HG03460 (cell line): ENCODE data around the gene MIEF1.
"Not testable (repeated sequence)": the region's sequence is repeated elsewhere in the genome, so short reads cannot be mapped to it uniquely, and the experiment has no call there.

Experiments
- ATAC-seq: cut with Tn5 transposase; IDR thresholded peaks from one replicate; pipeline ENCODE4 v1.9.1; 2021; ENCODE audit not compliant: unreplicated experiment

Gene MIEF1

DNA sequence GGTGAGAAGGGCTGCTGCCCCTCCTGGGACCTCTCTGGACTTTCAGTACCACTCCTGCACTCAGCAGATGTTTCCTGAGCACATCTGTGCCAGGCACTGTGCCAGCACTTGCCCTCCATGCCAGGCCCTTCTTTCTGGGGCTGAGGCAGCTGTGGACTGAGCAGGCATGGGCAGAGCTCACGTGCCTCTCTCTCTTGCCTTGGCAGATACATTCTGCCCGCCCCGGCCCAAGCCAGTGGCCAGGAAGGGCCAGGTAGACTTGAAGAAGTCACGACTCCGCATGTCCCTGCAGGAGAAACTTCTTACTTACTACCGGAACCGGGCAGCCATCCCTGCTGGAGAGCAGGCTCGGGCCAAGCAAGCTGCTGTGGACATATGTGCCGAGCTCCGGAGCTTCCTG lies 9.9 kb downstream of the MIEF1 start:
- no peak for ATAC-seq

DNA sequence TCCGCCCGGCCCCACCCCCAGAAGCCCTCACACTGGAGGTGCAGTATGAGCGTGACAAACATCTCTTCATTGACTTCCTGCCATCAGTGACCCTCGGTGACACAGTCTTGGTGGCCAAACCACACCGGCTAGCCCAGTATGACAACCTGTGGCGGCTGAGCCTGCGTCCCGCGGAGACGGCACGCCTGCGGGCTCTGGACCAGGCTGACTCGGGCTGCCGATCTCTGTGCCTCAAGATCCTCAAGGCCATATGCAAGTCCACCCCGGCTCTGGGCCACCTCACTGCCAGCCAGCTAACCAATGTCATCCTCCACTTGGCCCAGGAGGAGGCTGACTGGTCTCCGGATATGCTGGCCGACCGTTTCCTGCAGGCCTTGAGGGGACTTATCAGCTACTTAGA lies 11.7 kb downstream of the MIEF1 start:
- ATAC-seq: no peak

GRCh38 chr22:39514373-39514973 lies 12.4 kb downstream of the MIEF1 start:
- no peak for ATAC-seq

- no peak for ATAC-seq
Measured at GRCh38 chr22:39515266-39516050, 13.4 kb downstream of the MIEF1 start.

DNA sequence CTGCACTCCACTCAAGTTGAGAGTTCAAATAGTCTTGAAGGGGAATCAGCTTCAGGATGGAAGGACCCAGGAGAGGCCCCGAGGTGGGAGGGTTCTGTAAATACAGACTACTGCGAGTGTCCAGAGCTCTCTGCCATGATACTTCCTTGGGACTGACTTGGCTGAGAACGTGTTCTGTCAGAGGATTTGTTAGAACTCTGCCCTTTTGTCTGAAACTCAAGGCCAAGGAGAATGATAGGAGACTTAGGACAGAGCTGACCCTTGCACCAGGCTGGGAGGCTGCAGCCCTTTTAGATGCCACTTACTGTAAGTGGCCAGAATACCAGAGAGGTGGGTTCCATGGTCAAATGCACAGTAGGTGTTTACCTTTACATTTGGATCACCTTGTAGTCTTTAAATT lies 15.4 kb downstream of the MIEF1 start:
- no peak for ATAC-seq

- no peak for ATAC-seq
Measured at GRCh38 chr22:39518144-39518786, 16.2 kb downstream of the MIEF1 start.

- no peak for ATAC-seq
Measured at GRCh38 chr22:39518996-39519680, 17.0 kb downstream of the MIEF1 start.

DNA sequence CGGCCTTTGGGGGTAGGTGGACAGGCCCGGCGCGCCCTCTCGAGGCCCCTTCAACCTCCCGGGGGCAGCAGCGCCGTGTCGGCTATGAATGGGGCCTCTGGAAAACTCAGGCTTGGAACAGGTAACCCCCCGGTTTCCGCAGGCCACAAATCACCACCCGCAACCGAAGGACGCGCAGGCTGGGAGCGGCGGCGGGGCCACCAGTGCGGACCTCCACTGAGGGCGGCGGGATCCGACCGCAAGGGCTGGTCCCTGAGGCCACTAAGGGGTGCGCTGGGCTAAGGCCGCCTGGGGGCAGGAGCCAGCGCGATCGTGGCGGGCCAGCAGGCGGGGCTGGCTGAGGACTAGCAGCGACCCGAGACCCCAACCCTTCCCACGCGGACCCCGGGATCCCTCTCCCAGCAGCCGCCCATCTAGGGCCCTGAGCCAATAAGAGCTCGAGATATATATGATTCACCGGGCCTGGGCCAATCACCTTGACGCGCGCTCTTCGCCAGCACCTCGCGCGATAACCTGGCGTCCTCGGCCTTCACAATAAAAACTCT lies 17.7 kb downstream of the MIEF1 start:
- ATAC-seq: peak; percentile 74

- peak; percentile 43 for ATAC-seq
Measured at GRCh38 chr22:39520226-39521105, 18.4 kb downstream of the MIEF1 start, which contains the start of gene ATF4. Gene ATF4 (plus strand): TSS chr22:39520562. CDS start chr22:39521446, 884 bp downstream.

DNA sequence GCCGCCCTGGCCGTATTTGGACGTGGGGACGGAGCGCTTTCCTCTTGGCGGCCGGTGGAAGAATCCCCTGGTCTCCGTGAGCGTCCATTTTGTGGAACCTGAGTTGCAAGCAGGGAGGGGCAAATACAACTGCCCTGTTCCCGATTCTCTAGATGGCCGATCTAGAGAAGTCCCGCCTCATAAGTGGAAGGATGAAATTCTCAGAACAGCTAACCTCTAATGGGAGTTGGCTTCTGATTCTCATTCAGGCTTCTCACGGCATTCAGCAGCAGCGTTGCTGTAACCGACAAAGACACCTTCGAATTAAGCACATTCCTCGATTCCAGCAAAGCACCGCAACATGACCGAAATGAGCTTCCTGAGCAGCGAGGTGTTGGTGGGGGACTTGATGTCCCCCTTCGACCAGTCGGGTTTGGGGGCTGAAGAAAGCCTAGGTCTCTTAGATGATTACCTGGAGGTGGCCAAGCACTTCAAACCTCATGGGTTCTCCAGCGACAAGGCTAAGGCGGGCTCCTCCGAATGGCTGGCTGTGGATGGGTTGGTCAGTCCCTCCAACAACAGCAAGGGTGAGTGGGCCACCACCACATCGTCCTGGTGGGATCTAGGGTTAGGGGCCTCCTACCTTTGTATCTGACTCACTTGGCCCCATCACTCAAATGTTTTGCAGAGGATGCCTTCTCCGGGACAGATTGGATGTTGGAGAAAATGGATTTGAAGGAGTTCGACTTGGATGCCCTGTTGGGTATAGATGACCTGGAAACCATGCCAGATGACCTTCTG lies 19.2 kb downstream of the MIEF1 start:
- peak; percentile 14 for ATAC-seq

DNA sequence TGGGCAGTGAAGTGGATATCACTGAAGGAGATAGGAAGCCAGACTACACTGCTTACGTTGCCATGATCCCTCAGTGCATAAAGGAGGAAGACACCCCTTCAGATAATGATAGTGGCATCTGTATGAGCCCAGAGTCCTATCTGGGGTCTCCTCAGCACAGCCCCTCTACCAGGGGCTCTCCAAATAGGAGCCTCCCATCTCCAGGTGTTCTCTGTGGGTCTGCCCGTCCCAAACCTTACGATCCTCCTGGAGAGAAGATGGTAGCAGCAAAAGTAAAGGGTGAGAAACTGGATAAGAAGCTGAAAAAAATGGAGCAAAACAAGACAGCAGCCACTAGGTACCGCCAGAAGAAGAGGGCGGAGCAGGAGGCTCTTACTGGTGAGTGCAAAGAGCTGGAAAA lies 20.0 kb downstream of the MIEF1 start:
- not testable (repeated sequence) for ATAC-seq

DNA sequence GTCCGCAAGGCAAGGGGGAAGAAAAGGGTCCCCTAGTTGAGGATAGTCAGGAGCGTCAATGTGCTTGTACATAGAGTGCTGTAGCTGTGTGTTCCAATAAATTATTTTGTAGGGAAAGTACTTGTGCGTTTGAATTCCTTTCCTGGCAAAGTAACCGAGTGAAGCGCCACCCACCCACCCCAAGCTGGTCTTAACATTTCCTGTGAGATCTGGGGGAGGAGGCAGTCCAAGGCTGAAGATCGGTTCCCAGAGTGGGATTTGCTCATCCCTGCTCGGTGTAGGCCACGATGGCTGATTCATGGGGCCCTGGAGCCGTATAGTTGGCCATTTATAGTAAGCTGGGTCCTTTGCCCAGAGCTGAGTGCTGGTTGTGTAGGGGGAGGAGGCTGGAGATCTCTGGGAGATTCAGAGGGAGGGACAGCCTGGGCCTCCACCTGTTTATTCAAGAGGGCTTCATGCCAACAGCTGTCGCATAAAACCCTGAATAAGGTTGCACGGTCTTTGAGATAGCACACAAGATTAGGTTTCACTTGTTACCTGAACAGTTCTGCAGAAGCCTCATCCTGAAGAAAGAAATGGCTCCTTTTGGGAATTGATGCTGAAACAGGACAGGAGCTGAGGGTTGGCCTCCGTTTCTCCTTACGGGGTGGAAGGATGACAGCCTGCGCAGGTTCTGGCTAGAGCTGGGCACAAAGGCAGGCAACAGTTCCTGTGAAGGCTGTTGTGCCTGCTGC lies 20.6 kb downstream of the MIEF1 start:
- no peak for ATAC-seq

GRCh38 chr22:39524089-39524752 lies 22.1 kb downstream of the MIEF1 start:
- no peak for ATAC-seq

DNA sequence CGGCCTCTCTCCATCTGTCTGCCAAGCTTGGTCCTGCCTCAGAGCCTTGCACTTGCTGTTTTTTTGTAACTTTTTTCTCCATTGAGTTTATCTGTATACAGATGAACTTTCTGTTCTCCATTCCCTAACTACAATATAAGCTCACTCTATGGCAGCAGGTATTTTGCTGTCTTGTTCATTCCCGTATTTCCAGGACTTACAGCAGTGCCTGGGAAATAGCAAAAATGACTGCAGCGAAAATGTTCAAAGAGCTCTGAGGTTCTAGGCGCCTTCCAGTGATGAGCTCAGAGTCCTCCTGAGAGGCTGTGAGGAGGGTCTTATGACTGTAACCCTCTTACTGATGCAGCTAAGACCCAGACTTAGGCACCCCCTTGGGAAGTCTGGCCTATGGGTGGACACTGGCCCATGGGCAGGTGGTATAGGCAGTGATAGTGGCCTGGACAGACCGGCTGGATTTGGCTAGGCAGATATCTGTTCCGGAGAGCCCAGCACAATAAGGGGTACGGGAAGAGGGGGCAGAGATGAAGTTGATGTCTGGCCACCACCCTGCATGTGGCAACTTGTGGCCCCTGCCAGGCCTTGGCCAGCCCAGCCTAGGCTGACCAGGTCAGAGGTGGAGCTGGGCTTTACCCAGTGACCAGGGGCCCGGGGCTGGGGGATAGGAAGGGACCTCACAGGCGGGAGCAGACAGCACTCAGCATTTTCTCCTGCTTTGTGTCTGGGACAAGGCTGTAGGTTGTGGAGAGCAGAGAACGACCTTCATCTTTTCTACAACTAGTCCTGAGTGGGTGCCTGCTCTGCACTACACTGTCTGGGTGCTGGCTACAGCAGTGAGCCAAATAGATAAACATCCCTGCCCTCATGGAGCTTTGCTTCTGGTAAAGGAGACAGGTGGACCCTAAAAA lies 22.9 kb downstream of the MIEF1 start:
- ATAC-seq: no peak

- no peak for ATAC-seq
Measured at GRCh38 chr22:39525658-39525975, 23.5 kb downstream of the MIEF1 start.

DNA sequence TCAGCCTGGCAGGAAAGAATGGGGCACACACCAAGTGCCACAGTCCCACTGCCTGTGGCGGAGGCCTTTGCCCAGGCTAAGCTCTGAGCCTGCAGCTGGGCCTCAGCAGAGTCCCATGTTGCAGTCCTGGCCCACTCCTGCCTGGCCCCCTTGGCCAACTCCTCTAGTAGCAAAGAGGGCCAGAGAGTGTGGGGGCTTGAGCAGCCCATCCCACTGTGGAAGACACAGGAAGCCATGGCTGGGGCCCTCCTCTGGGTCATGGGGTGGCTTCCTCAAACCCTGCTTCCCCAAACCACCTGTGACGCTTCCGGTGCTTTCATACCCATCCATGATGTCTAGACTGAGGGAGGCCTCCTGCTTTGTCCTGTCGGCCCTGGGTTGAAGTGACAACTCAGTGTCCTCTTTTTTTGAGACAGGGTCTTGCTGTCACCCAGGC lies 24.7 kb downstream of the MIEF1 start:
- ATAC-seq: no peak

GRCh38 chr22:39527481-39527961 lies 25.4 kb downstream of the MIEF1 start:
- ATAC-seq: no peak
